Measurements from ENCODE around the gene ABR. TPM values are rescaled to one million over a fixed set of nuclear protein-coding genes. Genes with fewer than 3 reads are reported as not detected.

ABR gene
- polyA plus RNA-seq, 1 donor from 2014 or later: 34.5 TPM

DNA sequence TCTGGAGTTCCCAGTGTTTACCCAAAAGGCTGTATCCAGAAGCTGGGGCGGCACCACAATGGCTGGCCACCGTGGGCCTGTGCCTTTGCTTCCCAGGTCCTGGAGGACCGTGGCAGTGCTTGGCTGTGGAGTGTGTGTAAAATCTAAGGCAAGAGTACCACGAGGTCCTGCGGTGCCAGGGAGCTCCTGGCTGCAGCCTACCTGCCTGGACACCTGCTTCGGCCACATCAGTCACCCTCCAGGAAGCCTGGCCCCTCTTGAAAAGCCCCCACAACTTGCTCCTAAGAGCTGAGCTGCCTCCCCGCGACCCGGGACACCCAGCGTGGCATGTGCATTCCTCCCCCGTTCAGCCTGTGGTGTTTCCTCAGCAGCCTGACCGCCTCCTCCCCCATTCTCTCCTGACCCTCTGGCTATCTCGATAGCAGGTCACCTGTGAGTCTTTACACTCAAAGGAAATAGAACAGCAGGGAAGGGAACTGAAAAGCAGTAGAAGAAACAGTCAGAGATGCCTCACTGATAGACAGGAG, 174.9 kb downstream of the ABR start:
- Histone ChIP-seq H3K79me2 (replicated peaks; ENCODE audit: insufficient read depth, low read length) (no peaks in the 10 kb centered on the region), H3K4me3 (ENCODE audit: low read length) (no peak overlapping the region), H3K27ac (ENCODE audit: low read length) (no peak overlapping the region), H4K20me1 (ENCODE audit: insufficient read depth) (no peaks in the 10 kb centered on the region), H3K27me3 (ENCODE audit: insufficient read depth, low read depth, low read length) (no peaks in the 10 kb centered on the region), H3K9me3 (ENCODE audit: low read length) (no peaks in the 10 kb centered on the region), H3K36me3 (ENCODE audit: insufficient read depth, low read length) (no peaks in the 10 kb centered on the region), H3F3A (ENCODE audit: insufficient read depth, low read length, poor library complexity, severe bottlenecking) (no peaks in the 10 kb centered on the region), H3K9me2 (ENCODE audit: insufficient read depth, low read length) (no peaks in the 10 kb centered on the region), H3K4me2 (ENCODE audit: low read length) (no peak overlapping the region), H3K9ac (ENCODE audit: low read length) (no peak overlapping the region), H2AFZ (ENCODE audit: low read depth, low read length) (no peak overlapping the region)
- no peak for TF ChIP-seq MXI1 (conservative IDR thresholded peaks at IDR 0.05; ENCODE audit: poor library complexity, severe bottlenecking)
- TF ChIP-seq EZH2 (IDR thresholded peaks at IDR 0.05; ENCODE audit: borderline replicate concordance, insufficient read depth, low read length, poor library complexity, severe bottlenecking): no peak
- TF ChIP-seq, protein P1, sequence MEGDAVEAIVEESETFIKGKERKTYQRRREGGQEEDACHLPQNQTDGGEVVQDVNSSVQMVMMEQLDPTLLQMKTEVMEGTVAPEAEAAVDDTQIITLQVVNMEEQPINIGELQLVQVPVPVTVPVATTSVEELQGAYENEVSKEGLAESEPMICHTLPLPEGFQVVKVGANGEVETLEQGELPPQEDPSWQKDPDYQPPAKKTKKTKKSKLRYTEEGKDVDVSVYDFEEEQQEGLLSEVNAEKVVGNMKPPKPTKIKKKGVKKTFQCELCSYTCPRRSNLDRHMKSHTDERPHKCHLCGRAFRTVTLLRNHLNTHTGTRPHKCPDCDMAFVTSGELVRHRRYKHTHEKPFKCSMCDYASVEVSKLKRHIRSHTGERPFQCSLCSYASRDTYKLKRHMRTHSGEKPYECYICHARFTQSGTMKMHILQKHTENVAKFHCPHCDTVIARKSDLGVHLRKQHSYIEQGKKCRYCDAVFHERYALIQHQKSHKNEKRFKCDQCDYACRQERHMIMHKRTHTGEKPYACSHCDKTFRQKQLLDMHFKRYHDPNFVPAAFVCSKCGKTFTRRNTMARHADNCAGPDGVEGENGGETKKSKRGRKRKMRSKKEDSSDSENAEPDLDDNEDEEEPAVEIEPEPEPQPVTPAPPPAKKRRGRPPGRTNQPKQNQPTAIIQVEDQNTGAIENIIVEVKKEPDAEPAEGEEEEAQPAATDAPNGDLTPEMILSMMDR (IDR thresholded peaks at IDR 0.05; ENCODE audit: poor library complexity, severe bottlenecking): no peak
- TF ChIP-seq, protein P2, sequence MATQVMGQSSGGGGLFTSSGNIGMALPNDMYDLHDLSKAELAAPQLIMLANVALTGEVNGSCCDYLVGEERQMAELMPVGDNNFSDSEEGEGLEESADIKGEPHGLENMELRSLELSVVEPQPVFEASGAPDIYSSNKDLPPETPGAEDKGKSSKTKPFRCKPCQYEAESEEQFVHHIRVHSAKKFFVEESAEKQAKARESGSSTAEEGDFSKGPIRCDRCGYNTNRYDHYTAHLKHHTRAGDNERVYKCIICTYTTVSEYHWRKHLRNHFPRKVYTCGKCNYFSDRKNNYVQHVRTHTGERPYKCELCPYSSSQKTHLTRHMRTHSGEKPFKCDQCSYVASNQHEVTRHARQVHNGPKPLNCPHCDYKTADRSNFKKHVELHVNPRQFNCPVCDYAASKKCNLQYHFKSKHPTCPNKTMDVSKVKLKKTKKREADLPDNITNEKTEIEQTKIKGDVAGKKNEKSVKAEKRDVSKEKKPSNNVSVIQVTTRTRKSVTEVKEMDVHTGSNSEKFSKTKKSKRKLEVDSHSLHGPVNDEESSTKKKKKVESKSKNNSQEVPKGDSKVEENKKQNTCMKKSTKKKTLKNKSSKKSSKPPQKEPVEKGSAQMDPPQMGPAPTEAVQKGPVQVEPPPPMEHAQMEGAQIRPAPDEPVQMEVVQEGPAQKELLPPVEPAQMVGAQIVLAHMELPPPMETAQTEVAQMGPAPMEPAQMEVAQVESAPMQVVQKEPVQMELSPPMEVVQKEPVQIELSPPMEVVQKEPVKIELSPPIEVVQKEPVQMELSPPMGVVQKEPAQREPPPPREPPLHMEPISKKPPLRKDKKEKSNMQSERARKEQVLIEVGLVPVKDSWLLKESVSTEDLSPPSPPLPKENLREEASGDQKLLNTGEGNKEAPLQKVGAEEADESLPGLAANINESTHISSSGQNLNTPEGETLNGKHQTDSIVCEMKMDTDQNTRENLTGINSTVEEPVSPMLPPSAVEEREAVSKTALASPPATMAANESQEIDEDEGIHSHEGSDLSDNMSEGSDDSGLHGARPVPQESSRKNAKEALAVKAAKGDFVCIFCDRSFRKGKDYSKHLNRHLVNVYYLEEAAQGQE (IDR thresholded peaks at IDR 0.05; ENCODE audit: borderline replicate concordance): no peak
- no peak for TF ChIP-seq POLR2AphosphoS5 (IDR thresholded peaks at IDR 0.05)
- no peak for TF ChIP-seq EP300 (conservative IDR thresholded peaks at IDR 0.05; ENCODE audit: poor library complexity, severe bottlenecking)
- TF ChIP-seq TAF1 (IDR thresholded peaks at IDR 0.05; ENCODE audit: low read depth): no peak
- no peak for TF ChIP-seq SMC3 (conservative IDR thresholded peaks at IDR 0.05; ENCODE audit: poor library complexity)
- no peak for TF ChIP-seq RAD21 (conservative IDR thresholded peaks at IDR 0.05)

DNA sequence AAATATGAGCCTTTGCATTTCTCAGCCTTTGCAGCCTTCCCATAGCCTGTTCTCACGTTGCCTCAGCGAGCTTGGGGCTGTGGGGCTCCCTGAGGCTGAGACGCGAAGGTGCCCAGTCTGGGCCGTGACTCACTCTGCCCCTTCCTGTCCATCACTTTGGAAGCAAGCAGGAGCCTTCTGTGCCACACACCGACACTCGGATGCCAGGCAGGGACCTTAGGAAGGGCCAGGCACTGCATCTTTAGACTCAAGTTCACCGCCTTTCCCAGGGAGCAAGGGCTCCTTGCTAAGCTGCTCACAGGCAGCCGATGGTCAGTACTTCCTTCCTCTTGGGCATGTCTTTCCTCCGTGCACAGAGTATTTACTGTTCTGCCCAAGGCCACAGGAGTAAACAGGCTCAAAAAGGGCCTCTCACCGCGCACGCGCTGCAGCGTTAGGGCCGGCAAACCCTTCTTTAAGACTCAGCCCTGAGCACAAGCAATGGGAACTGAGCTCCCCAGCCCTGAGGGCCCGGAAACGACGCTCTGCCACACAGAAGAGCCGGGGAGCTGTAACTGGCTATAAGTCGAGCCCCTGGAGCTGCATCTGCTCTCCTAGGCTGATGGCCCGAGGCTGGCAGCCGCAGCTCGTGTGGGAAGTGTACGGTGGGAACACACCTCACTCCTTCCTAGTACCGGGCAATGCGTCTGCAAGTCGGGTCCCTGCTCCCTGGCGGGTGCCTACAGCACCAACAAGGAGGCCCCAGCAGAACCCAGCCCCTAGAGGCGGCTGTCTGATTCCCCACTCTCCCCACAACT, 175.6 kb downstream of the ABR start:
- TF ChIP-seq POLR2AphosphoS5 (IDR thresholded peaks at IDR 0.05) (no peak), RAD21 (conservative IDR thresholded peaks at IDR 0.05) (no peak), EZH2 (IDR thresholded peaks at IDR 0.05; ENCODE audit: borderline replicate concordance, insufficient read depth, low read length, poor library complexity, severe bottlenecking) (no peak), SMC3 (conservative IDR thresholded peaks at IDR 0.05; ENCODE audit: poor library complexity) (no peak), MXI1 (conservative IDR thresholded peaks at IDR 0.05; ENCODE audit: poor library complexity, severe bottlenecking) (no peak), EP300 (conservative IDR thresholded peaks at IDR 0.05; ENCODE audit: poor library complexity, severe bottlenecking) (no peak), TAF1 (IDR thresholded peaks at IDR 0.05; ENCODE audit: low read depth) (no peak)
- TF ChIP-seq, protein P2 (IDR thresholded peaks at IDR 0.05; ENCODE audit: borderline replicate concordance): no peak
- TF ChIP-seq, protein P1 (IDR thresholded peaks at IDR 0.05; ENCODE audit: poor library complexity, severe bottlenecking): no peak
- H3K4me3 ChIP-seq (ENCODE audit: low read length): no peak overlapping the region

More for the DNA sequence above, 175.6 kb downstream of the ABR start:
- Histone ChIP-seq H3K79me2 (replicated peaks; ENCODE audit: insufficient read depth, low read length) (no peaks in the 10 kb centered on the region), H3K9me3 (ENCODE audit: low read length) (no peaks in the 10 kb centered on the region), H3K4me2 (ENCODE audit: low read length) (no peak overlapping the region), H4K20me1 (ENCODE audit: insufficient read depth) (no peaks in the 10 kb centered on the region), H2AFZ (ENCODE audit: low read depth, low read length) (no peak overlapping the region), H3K9me2 (ENCODE audit: insufficient read depth, low read length) (no peaks in the 10 kb centered on the region), H3K9ac (ENCODE audit: low read length) (no peak overlapping the region), H3K27ac (ENCODE audit: low read length) (no peak overlapping the region), H3K27me3 (ENCODE audit: insufficient read depth, low read depth, low read length) (no peaks in the 10 kb centered on the region), H3F3A (ENCODE audit: insufficient read depth, low read length, poor library complexity, severe bottlenecking) (no peaks in the 10 kb centered on the region), H3K36me3 (ENCODE audit: insufficient read depth, low read length) (no peaks in the 10 kb centered on the region)
